ENCODE measurements around the gene ZFP30.

ZFP30 gene

GRCh38 chr19:37594982-37595382 is 60.3 kb downstream of the ZFP30 start:
- CTCF ChIA-PET = no interaction called here
- H3K36me3 Mint-ChIP-seq = peaks cover 15% of the 10 kb centered on the region
- peak overlapping the region; percentile 88 for H3K4me3 Mint-ChIP-seq
- H3K9me3 Mint-ChIP-seq = peaks cover 34% of the 10 kb centered on the region
- H3K27me3 Mint-ChIP-seq = no peaks in the 10 kb centered on the region
- peak overlapping the region; percentile 90 for H3K27ac Mint-ChIP-seq
- peak; percentile 74 for DNase-seq
- H3K4me1 Mint-ChIP-seq = peaks cover 27% of the 10 kb centered on the region

- Mint-ChIP-seq H3K4me1 (peaks cover 27% of the 10 kb centered on the region), H3K9me3 (peaks cover 34% of the 10 kb centered on the region), H3K4me3 (peak within 1 kb of the TSS; percentile 88), H3K36me3 (peaks cover 10% of the 10 kb centered on the region), H3K27me3 (no peaks in the 10 kb centered on the region), H3K27ac (peak within 1 kb of the TSS; percentile 90)
- peak; percentile 94 for DNase-seq
- CTCF ChIA-PET = no interaction called here
Observed at GRCh38 chr19:37594304-37594981, 60.8 kb downstream of the ZFP30 start, which contains the start of the genes ZNF540 and ZNF571. Gene ZNF540, plus strand, starts transcription at chr19:37594876. Its CDS starts 3,572 bp downstream, at chr19:37598448. Gene ZNF571, minus strand, starts transcription at chr19:37594792. Its CDS starts 8,116 bp downstream, at chr19:37586676.

GRCh38 chr19:37593996-37594303 is 61.3 kb downstream of the ZFP30 start:
- H3K4me1 Mint-ChIP-seq = peaks cover 27% of the 10 kb centered on the region
- peak overlapping the region; percentile 88 for H3K4me3 Mint-ChIP-seq
- H3K27me3 Mint-ChIP-seq = no peaks in the 10 kb centered on the region
- peaks cover 9% of the 10 kb centered on the region for H3K36me3 Mint-ChIP-seq
- peaks cover 35% of the 10 kb centered on the region for H3K9me3 Mint-ChIP-seq
- CTCF ChIA-PET = no interaction called here
- DNase-seq = no peak
- H3K27ac Mint-ChIP-seq = peak overlapping the region; percentile 90

- no peak overlapping the region for H3K27ac Mint-ChIP-seq
- no peaks in the 10 kb centered on the region for H3K27me3 Mint-ChIP-seq
- no peaks in the 10 kb centered on the region for H3K4me1 Mint-ChIP-seq
- CTCF ChIA-PET = no interaction called here
- peaks cover 56% of the 10 kb centered on the region for H3K9me3 Mint-ChIP-seq
- no peak for DNase-seq
- H3K4me3 Mint-ChIP-seq = no peak overlapping the region
- H3K36me3 Mint-ChIP-seq = peaks cover 40% of the 10 kb centered on the region
Observed at GRCh38 chr19:37583340-37583739, 71.9 kb downstream of the ZFP30 start.

GRCh38 chr19:37572203-37572602 is 83.1 kb downstream of the ZFP30 start:
- peaks cover 33% of the 10 kb centered on the region for H3K36me3 Mint-ChIP-seq

GRCh38 chr19:37565370-37565669 is 89.9 kb downstream of the ZFP30 start:
- Mint-ChIP-seq H3K27ac (no peak overlapping the region), H3K4me3 (no peak overlapping the region), H3K36me3 (peaks cover 31% of the 10 kb centered on the region), H3K27me3 (no peaks in the 10 kb centered on the region), H3K9me3 (peaks cover 82% of the 10 kb centered on the region), H3K4me1 (no peaks in the 10 kb centered on the region)
- CTCF ChIA-PET = no interaction called here
- no peak for DNase-seq

More at GRCh38 chr19:37572203-37572602, 83.1 kb downstream of the ZFP30 start:
- Mint-ChIP-seq H3K27me3 (no peaks in the 10 kb centered on the region), H3K4me1 (no peaks in the 10 kb centered on the region), H3K9me3 (peaks cover 61% of the 10 kb centered on the region), H3K4me3 (no peak overlapping the region), H3K27ac (no peak overlapping the region)
- CTCF ChIA-PET = no interaction called here
- no peak for DNase-seq

GRCh38 chr19:37564624-37565369 is 90.5 kb downstream of the ZFP30 start:
- Mint-ChIP-seq H3K4me1 (no peaks in the 10 kb centered on the region), H3K27ac (no peak overlapping the region), H3K4me3 (no peak overlapping the region), H3K9me3 (peaks cover 79% of the 10 kb centered on the region), H3K27me3 (no peaks in the 10 kb centered on the region), H3K36me3 (peaks cover 29% of the 10 kb centered on the region)
- DNase-seq = no peak
- CTCF ChIA-PET = no interaction called here

Measured in activated naive CD4-positive, alpha-beta T cell treated with anti-CD3 and anti-CD28 coated beads, Interleukin-2, amount 10 ng/mL, durations not matched to agents 7 days and 5 days (primary cell).